Osteocyte (in vitro differentiated cells): ENCODE results near the gene ALB. TPM values are rescaled to one million over a fixed set of nuclear protein-coding genes. Genes with fewer than 3 reads are reported as not detected.

Experiments used
- DNase-seq: peaks from one replicate; pipeline ENCODE4 v3.0.0; 2021; ENCODE audit warnings: mixed read lengths; ENCODE audit not compliant: unreplicated experiment; ENCODE audit errors: extremely low spot score
- H3K27ac Mint-ChIP-seq: one replicate; pipeline ENCODE4 v1.8.0; 2021; ENCODE audit warnings: mild to moderate bottlenecking, mixed read lengths; ENCODE audit not compliant: unreplicated experiment
- H3K27me3 Mint-ChIP-seq: one replicate; pipeline ENCODE4 v1.8.0; 2021; ENCODE audit warnings: mixed read lengths; ENCODE audit not compliant: unreplicated experiment
- H3K36me3 Mint-ChIP-seq: one replicate; pipeline ENCODE4 v1.8.0; 2021; ENCODE audit warnings: mixed read lengths; ENCODE audit not compliant: unreplicated experiment
- H3K4me1 Mint-ChIP-seq: one replicate; pipeline ENCODE4 v1.8.0; 2021; ENCODE audit warnings: mixed read lengths; ENCODE audit not compliant: unreplicated experiment
- H3K4me3 Mint-ChIP-seq: one replicate; pipeline ENCODE4 v1.8.0; 2021; ENCODE audit warnings: mild to moderate bottlenecking, moderate library complexity, mixed read lengths; ENCODE audit not compliant: unreplicated experiment
- H3K9me3 Mint-ChIP-seq: one replicate; pipeline ENCODE4 v1.8.0; 2021; ENCODE audit warnings: mixed read lengths; ENCODE audit not compliant: unreplicated experiment
- total RNA-seq: library from RNA; stranded (reverse); gene quantifications from 2 replicates; pipeline ENCODE4 v1.2.1, GENCODE V29; 2021
- TF ChIP-seq, protein P1 (sequence below): fragments of 200-600 bp; sonication (generic); IDR thresholded peaks from 2 replicates; pipeline ENCODE4 v1.5.0; 2021; ENCODE audit warnings: antibody characterized with exemption, mild to moderate bottlenecking, moderate library complexity

Gene ALB
- total RNA-seq, 1 donor from 2014 or later, result not detected

DNA sequence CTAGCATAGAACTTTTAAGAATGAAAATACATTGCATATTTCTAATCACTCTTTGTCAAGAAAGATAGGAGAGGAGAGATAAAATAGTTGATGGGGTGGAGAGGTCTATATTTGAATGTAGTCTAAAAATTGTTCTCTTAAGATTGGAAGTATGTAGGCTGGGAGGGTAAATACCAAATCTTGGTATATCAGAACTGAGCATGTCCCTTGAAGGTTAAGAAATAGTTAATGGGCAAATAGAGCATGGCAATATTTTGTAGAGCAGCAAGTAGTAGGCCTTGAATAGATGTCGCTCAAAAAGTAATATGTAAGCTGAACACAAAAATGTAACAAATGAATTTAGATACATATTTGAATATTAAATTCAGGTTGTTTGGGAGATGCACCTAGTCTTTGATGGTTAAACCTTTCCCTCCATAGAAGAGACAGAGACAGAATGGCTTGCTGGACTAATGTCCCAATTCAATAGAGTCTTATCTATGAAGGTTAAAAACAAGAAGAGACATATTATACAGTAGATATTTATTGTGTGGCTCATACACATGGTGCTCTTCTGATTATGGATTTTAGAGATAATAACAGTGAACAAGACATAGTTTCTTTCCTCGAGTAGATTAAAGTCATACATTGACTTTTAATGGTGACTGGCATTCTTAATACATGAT, 12.5 kb downstream of the ALB start:
- TF ChIP-seq, protein P1, sequence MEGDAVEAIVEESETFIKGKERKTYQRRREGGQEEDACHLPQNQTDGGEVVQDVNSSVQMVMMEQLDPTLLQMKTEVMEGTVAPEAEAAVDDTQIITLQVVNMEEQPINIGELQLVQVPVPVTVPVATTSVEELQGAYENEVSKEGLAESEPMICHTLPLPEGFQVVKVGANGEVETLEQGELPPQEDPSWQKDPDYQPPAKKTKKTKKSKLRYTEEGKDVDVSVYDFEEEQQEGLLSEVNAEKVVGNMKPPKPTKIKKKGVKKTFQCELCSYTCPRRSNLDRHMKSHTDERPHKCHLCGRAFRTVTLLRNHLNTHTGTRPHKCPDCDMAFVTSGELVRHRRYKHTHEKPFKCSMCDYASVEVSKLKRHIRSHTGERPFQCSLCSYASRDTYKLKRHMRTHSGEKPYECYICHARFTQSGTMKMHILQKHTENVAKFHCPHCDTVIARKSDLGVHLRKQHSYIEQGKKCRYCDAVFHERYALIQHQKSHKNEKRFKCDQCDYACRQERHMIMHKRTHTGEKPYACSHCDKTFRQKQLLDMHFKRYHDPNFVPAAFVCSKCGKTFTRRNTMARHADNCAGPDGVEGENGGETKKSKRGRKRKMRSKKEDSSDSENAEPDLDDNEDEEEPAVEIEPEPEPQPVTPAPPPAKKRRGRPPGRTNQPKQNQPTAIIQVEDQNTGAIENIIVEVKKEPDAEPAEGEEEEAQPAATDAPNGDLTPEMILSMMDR, result no peak
- Mint-ChIP-seq H3K4me1 (no peaks in the 10 kb centered on the region), H3K27me3 (peaks cover 19% of the 10 kb centered on the region), H3K9me3 (no peaks in the 10 kb centered on the region), H3K36me3 (no peaks in the 10 kb centered on the region), H3K4me3 (no peak overlapping the region), H3K27ac (no peak overlapping the region)
- DNase-seq, result no peak

DNA sequence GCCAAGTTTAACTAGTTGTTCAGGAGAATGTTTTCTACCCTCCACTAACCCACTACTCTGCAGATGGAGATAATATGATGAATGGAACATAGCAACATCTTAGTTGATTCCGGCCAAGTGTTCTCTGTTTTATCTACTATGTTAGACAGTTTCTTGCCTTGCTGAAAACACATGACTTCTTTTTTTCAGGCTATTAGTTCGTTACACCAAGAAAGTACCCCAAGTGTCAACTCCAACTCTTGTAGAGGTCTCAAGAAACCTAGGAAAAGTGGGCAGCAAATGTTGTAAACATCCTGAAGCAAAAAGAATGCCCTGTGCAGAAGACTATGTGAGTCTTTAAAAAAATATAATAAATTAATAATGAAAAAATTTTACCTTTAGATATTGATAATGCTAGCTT, 13.3 kb downstream of the ALB start:
- no peak overlapping the region for H3K27ac Mint-ChIP-seq

DNA sequence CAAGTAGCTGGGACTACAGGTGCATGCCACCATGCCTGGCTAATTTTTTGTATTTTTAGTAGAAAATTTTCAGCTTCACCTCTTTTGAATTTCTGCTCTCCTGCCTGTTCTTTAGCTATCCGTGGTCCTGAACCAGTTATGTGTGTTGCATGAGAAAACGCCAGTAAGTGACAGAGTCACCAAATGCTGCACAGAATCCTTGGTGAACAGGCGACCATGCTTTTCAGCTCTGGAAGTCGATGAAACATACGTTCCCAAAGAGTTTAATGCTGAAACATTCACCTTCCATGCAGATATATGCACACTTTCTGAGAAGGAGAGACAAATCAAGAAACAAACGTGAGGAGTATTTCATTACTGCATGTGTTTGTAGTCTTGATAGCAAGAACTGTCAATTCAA, 13.9 kb downstream of the ALB start:
- Mint-ChIP-seq H3K27me3 (peaks cover 17% of the 10 kb centered on the region), H3K36me3 (no peaks in the 10 kb centered on the region), H3K4me1 (no peaks in the 10 kb centered on the region), H3K9me3 (no peaks in the 10 kb centered on the region), H3K27ac (no peak overlapping the region), H3K4me3 (no peak overlapping the region)
- TF ChIP-seq, protein P1, result no peak
- no peak for DNase-seq

More for the DNA sequence above, 13.3 kb downstream of the ALB start:
- no peak overlapping the region for H3K4me3 Mint-ChIP-seq
- no peaks in the 10 kb centered on the region for H3K9me3 Mint-ChIP-seq
- no peak for DNase-seq
- H3K4me1 Mint-ChIP-seq, result no peaks in the 10 kb centered on the region
- no peaks in the 10 kb centered on the region for H3K36me3 Mint-ChIP-seq
- TF ChIP-seq, protein P1, result no peak
- peaks cover 18% of the 10 kb centered on the region for H3K27me3 Mint-ChIP-seq

DNA sequence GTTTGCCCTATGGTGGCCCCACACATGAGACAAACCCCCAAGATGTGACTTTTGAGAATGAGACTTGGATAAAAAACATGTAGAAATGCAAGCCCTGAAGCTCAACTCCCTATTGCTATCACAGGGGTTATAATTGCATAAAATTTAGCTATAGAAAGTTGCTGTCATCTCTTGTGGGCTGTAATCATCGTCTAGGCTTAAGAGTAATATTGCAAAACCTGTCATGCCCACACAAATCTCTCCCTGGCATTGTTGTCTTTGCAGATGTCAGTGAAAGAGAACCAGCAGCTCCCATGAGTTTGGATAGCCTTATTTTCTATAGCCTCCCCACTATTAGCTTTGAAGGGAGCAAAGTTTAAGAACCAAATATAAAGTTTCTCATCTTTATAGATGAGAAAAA, 14.6 kb downstream of the ALB start:
- Mint-ChIP-seq H3K27me3 (peaks cover 20% of the 10 kb centered on the region), H3K27ac (no peak overlapping the region), H3K4me1 (no peaks in the 10 kb centered on the region), H3K4me3 (no peak overlapping the region), H3K9me3 (no peaks in the 10 kb centered on the region), H3K36me3 (no peaks in the 10 kb centered on the region)
- TF ChIP-seq, protein P1, result no peak
- no peak for DNase-seq

DNA sequence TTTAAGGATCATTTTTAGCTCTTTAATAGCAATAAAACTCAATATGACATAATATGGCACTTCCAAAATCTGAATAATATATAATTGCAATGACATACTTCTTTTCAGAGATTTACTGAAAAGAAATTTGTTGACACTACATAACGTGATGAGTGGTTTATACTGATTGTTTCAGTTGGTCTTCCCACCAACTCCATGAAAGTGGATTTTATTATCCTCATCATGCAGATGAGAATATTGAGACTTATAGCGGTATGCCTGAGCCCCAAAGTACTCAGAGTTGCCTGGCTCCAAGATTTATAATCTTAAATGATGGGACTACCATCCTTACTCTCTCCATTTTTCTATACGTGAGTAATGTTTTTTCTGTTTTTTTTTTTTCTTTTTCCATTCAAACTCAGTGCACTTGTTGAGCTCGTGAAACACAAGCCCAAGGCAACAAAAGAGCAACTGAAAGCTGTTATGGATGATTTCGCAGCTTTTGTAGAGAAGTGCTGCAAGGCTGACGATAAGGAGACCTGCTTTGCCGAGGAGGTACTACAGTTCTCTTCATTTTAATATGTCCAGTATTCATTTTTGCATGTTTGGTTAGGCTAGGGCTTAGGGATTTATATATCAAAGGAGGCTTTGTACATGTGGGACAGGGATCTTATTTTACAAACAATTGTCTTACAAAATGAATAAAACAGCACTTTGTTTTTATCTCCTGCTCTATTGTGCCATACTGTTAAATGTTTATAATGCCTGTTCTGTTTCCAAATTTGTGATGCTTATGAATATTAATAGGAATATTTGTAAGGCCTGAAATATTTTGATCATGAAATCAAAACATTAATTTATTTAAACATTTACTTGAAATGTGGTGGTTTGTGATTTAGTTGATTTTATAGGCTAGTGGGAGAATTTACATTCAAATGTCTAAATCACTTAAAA, 15.3 kb downstream of the ALB start:
- DNase-seq, result no peak
- H3K27me3 Mint-ChIP-seq, result peaks cover 23% of the 10 kb centered on the region
- H3K9me3 Mint-ChIP-seq, result no peaks in the 10 kb centered on the region
- H3K27ac Mint-ChIP-seq, result no peak overlapping the region
- no peak overlapping the region for H3K4me3 Mint-ChIP-seq
- no peaks in the 10 kb centered on the region for H3K36me3 Mint-ChIP-seq
- H3K4me1 Mint-ChIP-seq, result no peaks in the 10 kb centered on the region
- TF ChIP-seq, protein P1, result no peak
